A549 (cell line): ENCODE data around the gene KRT6B. TPM values are rescaled to one million over a fixed set of nuclear protein-coding genes. Genes with fewer than 3 reads are reported as not detected.

ENCODE experiments used
- ATAC-seq, 2 experiments: fragments of 200-7000 bp in 1 of 2; fragments of >200 bp in 1 of 2; cut with Nextera tagmentation in 1 of 2; cut with Tn5 transposase in 1 of 2; 3 replicates each; pipeline versions ENCODE4 v1.8.0 to v1.9.1; 2018 to 2020; ENCODE audit warnings: mild to moderate bottlenecking in 1 of 2, moderate library complexity in 1 of 2
- CTCF ChIA-PET: fragments of 300-600 bp; sonication (Branson Sonifier 250); formaldehyde crosslinking; extraction: SDS; loops from one replicate; lab custom pipeline; 2021; ENCODE audit warnings: antibody characterized with exemption, inconsistent platforms; lab: Yijun Ruan, JAX
- POLR2A ChIA-PET: fragments of 350-600 bp; formaldehyde crosslinking; extraction: SDS; loops from one replicate; lab custom pipeline; 2021; ENCODE audit warnings: antibody characterized with exemption, inconsistent platforms; lab: Yijun Ruan, JAX
- DNase-seq, 2 experiments: peaks; one replicate each; pipeline versions ENCODE4 v3.0.0 to v3.0.0-alpha.2; 2011 to 2016; ENCODE audit warnings: low read depth in 1 of 2, low spot score in 1 of 2
- FAIRE-seq: peaks from 2 replicates; lab custom pipeline; 2011; peaks lifted over from hg19 to GRCh38; lab: Jason Lieb, UNC
- H3K27ac ChIP-seq, 2 experiments: fragments of >200 bp; sonication (Bioruptor Twin); formaldehyde crosslinking; 3 replicates each; pipeline ENCODE4 v1.5.1; 2016 to 2017
- H3K4me1 ChIP-seq: fragments of >200 bp; sonication (Bioruptor Twin); formaldehyde crosslinking; 3 replicates; pipeline ENCODE4 v1.6.1; 2016
- H3K4me2 ChIP-seq: fragments of >200 bp; sonication (Bioruptor Twin); formaldehyde crosslinking; 3 replicates; pipeline ENCODE4 v1.6.1; 2016
- H3K4me3 ChIP-seq: fragments of >200 bp; sonication (Bioruptor Twin); formaldehyde crosslinking; 3 replicates; pipeline ENCODE4 v1.5.1; 2016
- H3K9me3 ChIP-seq: fragments of >200 bp; sonication (Bioruptor Twin); formaldehyde crosslinking; 3 replicates; pipeline ENCODE4 v1.6.1; 2016
- CBX8 ChIP-seq: fragments of 200-600 bp; sonication (generic); IDR thresholded peaks from 2 replicates; pipeline ENCODE4 v1.6.1; 2016
- CHD2 ChIP-seq: fragments of 150-350 bp; IDR thresholded peaks from 2 replicates; pipeline ENCODE4 v1.6.1; 2014; ENCODE audit warnings: low read length; ENCODE audit not compliant: partially characterized antibody
- CHD4 ChIP-seq: fragments of 200-600 bp; sonication (generic); IDR thresholded peaks from 2 replicates; pipeline ENCODE4 v1.6.1; 2016; ENCODE audit warnings: antibody characterized with exemption, mild to moderate bottlenecking, borderline replicate concordance
- CTCF ChIP-seq: fragments of >200 bp; sonication (Bioruptor Twin); formaldehyde crosslinking; IDR thresholded peaks from 3 replicates; pipeline ENCODE4 v1.5.1; 2016
- ELK1 ChIP-seq: fragments of 150-350 bp; IDR thresholded peaks from 2 replicates; pipeline ENCODE4 v1.6.1; 2014; ENCODE audit warnings: low read depth, mild to moderate bottlenecking, low read length
- ESRRA ChIP-seq: fragments of 150-350 bp; IDR thresholded peaks from 2 replicates; pipeline ENCODE4 v1.6.1; 2014; ENCODE audit warnings: mild to moderate bottlenecking, low read length, borderline replicate concordance
- HES2 ChIP-seq: fragments of >200 bp; sonication (Bioruptor Twin); formaldehyde crosslinking; IDR thresholded peaks from 2 replicates; pipeline ENCODE4 v1.6.1; 2016
- HMGXB4 ChIP-seq: fragments of 250-450 bp; sonication (Bioruptor Pico); IDR thresholded peaks from 2 replicates; pipeline ENCODE4 v1.5.0; 2021; ENCODE audit warnings: mild to moderate bottlenecking, moderate library complexity, borderline replicate concordance
- HOXB13 ChIP-seq: fragments of 250-450 bp; sonication (Bioruptor Pico); IDR thresholded peaks from 2 replicates; pipeline ENCODE4 v1.5.0; 2020; ENCODE audit warnings: low read depth, mild to moderate bottlenecking, moderate library complexity
- JUNB ChIP-seq: fragments of >200 bp; sonication (Bioruptor Twin); formaldehyde crosslinking; IDR thresholded peaks from 2 replicates; pipeline ENCODE4 v1.6.1; 2016
- MAX ChIP-seq: IDR thresholded peaks from 2 replicates; pipeline ENCODE4 v1.6.1; 2012
- MYC ChIP-seq: IDR thresholded peaks from 2 replicates; pipeline ENCODE4 v1.6.1; 2012; ENCODE audit warnings: mild to moderate bottlenecking, inconsistent platforms, low read length, improper control_type of control experiment, borderline replicate concordance
- POLR2AphosphoS2 ChIP-seq: conservative IDR thresholded peaks from 2 replicates; pipeline ENCODE4 v1.6.1; 2012; ENCODE audit warnings: low read length, improper control_type of control experiment, inconsistent platforms
- RARB ChIP-seq: fragments of 250-450 bp; sonication (Bioruptor Pico); IDR thresholded peaks from 2 replicates; pipeline ENCODE4 v1.8.0; 2021; ENCODE audit warnings: mild to moderate bottlenecking, moderate library complexity
- REST ChIP-seq: fragments of 200-600 bp; sonication (generic); IDR thresholded peaks from 2 replicates; pipeline ENCODE4 v1.6.1; 2016; ENCODE audit warnings: antibody characterized with exemption, mild to moderate bottlenecking, moderate library complexity
- RNF2 ChIP-seq: fragments of 200-600 bp; sonication (generic); IDR thresholded peaks from 2 replicates; pipeline ENCODE4 v1.6.1; 2016; ENCODE audit warnings: low read depth, mild to moderate bottlenecking, antibody characterized with exemption, moderate library complexity, borderline replicate concordance
- SMC3 ChIP-seq: fragments of >200 bp; sonication (Bioruptor Twin); formaldehyde crosslinking; IDR thresholded peaks from 3 replicates; pipeline ENCODE4 v1.6.1; 2018; ENCODE audit warnings: inconsistent platforms
- SREBF2 ChIP-seq: fragments of 450-650 bp; IDR thresholded peaks from 2 replicates; pipeline ENCODE4 v1.6.1; 2014; ENCODE audit warnings: mild to moderate bottlenecking, moderate library complexity
- TFCP2L1 ChIP-seq: fragments of 250-450 bp; sonication (Bioruptor Pico); IDR thresholded peaks from 2 replicates; pipeline ENCODE4 v1.5.0; 2021; ENCODE audit warnings: mild to moderate bottlenecking
- TP53 ChIP-seq: fragments of 250-450 bp; sonication (Bioruptor Pico); IDR thresholded peaks from 2 replicates; pipeline ENCODE4 v1.5.0; 2021; ENCODE audit warnings: mild to moderate bottlenecking, moderate library complexity
- WGBS: methylation state at CpG from one replicate; pipeline ENCODE4 v1.1.6; 2017; ENCODE audit errors: missing lambda C conversion rate; 5-methylcytosine and 5-hydroxymethylcytosine counted together
- polyA plus RNA-seq, 4 experiments: library from polyadenylated mRNA; depleted of rRNA in 3 of 4; stranded (reverse); fragments of >200 nt; fragmentation: RNase III in 1 of 4; extraction: RNeasy Plus Mini Kit Qiagen cat#74134 plus additional on column Dnase treatment in 1 of 4; gene quantifications; 2 replicates in 3 of 4; 3 replicates in 1 of 4; pipeline ENCODE4 v1.2.3, GENCODE V29; 2011 to 2017

The KRT6B gene
- polyA plus RNA-seq, 2 of the 4 experiments (the other 2 are of a cell fraction) = not detected

GRCh38 chr12:52426034-52426433 is 25.9 kb downstream of the KRT6B start (continued):
- TF ChIP-seq REST (no peak), RARB (CRISPR knock-in tag) (no peak), MAX (no peak), CHD2 (no peak), CBX8 (no peak), TP53 (no peak), JUNB (no peak), CHD4 (no peak), RNF2 (no peak), HOXB13 (CRISPR knock-in tag) (no peak), MYC (no peak), SMC3 (no peak)

GRCh38 chr12:52425466-52425865 is 26.5 kb downstream of the KRT6B start:
- no peak overlapping the region for H3K4me3 ChIP-seq
- ChIA-PET POLR2A (no interaction called here), CTCF (interaction anchor here (1.2 to 1.8 kb wide), 3 partner anchors 9 to 445 kb away, joined by 3 to 6 read pairs (median 4); no protein-coding TSS in a partner anchor)
- H3K27ac ChIP-seq = no peak overlapping the region
- no peak for DNase-seq
- TF ChIP-seq SREBF2 (no peak), REST (no peak), MAX (no peak), JUNB (no peak), HES2 (no peak), ESRRA (no peak), HMGXB4 (CRISPR knock-in tag) (no peak), ELK1 (no peak), TFCP2L1 (CRISPR knock-in tag) (no peak), CTCF (no peak), POLR2AphosphoS2 (no peak), MYC (no peak)
- ATAC-seq = no peak
- FAIRE-seq = no peak
- no peak overlapping the region for H3K4me2 ChIP-seq
- no peaks in the 10 kb centered on the region for H3K4me1 ChIP-seq
- 64% methylated on average over 5 of the region's 5 CpGs for WGBS
- H3K9me3 ChIP-seq = no peaks in the 10 kb centered on the region
